ENCODE measurements around the gene MAD2L1BP. TPM values are rescaled to one million over a fixed set of nuclear protein-coding genes. Genes with fewer than 3 reads are reported as not detected.

Gene MAD2L1BP
- total RNA-seq, 1 experiment from 2014 or later = 30.1 TPM

DNA sequence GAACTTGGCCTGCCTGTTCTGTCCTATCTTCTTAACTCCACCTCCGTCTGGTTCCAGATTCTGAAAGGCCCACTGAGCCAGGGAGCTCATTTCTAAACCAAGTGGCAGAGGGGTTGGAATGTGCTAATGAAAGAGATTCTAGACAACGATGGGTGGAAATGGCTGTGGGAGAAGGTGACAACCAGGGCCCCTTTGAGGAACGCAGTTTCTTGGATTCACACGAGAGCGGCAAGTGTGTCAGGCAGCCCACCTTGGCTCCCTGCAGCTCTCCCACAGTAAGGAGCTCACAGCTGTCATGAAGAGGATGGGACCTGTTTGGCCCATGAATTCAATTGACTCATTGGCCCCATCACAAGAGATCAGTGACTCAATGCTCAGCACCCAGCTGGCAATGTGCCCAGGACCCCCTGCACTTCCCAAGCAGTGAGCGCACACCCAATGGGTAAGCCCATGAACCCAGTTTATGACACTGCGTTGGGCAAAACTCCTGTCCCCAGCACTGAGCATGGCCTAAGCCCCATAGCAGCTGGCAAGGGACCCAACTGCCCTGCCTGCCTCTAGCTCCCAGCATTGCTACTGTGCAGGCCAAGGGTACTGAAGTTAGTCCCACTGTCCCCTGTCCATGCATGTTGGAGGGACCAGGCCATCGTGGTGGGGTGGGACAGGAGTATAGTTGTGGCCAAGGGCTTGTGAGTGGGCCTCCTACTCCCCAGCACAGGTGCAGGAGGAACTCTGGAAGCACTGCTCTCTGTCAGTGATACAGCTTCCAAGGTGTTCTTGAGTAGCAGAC lies 35.6 kb downstream of the MAD2L1BP start (continued):
- TF ChIP-seq USF1 (CRISPR knock-in tag; IDR thresholded peaks at IDR 0.05) (no peak), NR2C2 (CRISPR knock-in tag; IDR thresholded peaks at IDR 0.05) (no peak), EMX1 (CRISPR knock-in tag; IDR thresholded peaks at IDR 0.05) (no peak)

DNA sequence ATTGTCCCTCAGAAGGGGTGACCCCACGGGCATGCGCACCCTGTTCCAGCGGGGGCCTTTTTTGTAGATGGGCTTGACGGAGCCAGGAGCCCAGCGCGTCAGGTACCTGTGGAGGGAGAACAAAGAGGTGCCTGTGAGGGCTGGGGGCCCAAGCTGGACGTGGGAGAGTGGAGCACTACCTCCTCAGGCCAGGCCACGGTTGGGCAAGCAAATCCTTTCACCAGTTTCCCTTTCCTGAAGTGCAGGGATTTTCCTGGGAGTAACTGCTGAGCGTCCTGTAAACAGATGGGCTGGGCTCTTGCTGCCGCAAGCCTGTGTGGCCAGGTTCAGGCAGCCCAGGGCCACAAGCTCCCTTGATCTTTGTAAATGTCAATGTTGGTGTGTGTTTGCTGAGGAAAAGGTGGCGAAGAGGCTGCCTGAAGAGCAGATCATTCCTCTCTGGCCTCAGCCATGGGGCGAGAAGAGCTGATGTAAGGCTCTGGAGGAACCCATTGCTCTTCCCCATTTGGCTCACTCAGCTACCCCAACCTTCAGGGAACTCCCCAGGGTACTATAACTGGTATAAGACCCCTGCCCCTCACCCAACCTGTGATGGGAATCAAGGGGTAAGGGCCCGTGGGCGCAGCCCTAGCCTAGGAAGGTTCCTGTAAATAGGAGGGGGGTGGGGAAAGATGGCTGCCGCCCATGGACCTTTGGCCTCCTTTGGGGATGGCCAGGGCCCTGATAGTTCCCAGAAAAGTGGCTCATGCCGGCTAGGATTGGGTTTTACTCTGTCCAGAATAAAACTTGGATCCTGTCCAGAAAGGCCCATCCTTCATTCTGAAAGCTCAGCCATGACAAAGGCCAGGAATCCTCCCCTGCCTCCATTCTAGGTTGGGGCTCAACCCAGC lies 36.4 kb downstream of the MAD2L1BP start:
- H3K9me3 Mint-ChIP-seq = no peaks in the 10 kb centered on the region
- POLR2A ChIA-PET = interaction anchor here (2.3 kb wide), 1 partner anchor 98 kb away, joined by 9 read pairs; the partner anchor contains the start of gene VEGFA
- no peak overlapping the region for H3K27ac Mint-ChIP-seq
- H3K4me3 Mint-ChIP-seq = no peak overlapping the region
- H3K27me3 Mint-ChIP-seq (ENCODE audit: low read depth) = no peaks in the 10 kb centered on the region
- TF ChIP-seq FOXK1 (CRISPR knock-in tag; IDR thresholded peaks at IDR 0.05) (no peak), GABPB1 (CRISPR knock-in tag; IDR thresholded peaks at IDR 0.05) (peak; percentile 69; the same call in 1 of the 2 replicates)
- CTCF ChIA-PET = interaction anchor here (1.2 kb wide), 2 partner anchors 279 to 390 kb away, joined by 3 read pairs; no protein-coding TSS in a partner anchor
- peaks cover 32% of the 10 kb centered on the region for H3K4me1 Mint-ChIP-seq
- DNase-seq (ENCODE audit: low spot score) = no peak
- no peak for ATAC-seq
- peaks cover 47% of the 10 kb centered on the region for H3K36me3 Mint-ChIP-seq

GRCh38 chr6:43673444-43674084 lies 37.9 kb downstream of the MAD2L1BP start:
- peaks cover 59% of the 10 kb centered on the region for H3K36me3 Mint-ChIP-seq

GRCh38 chr6:43674291-43674690 lies 38.7 kb downstream of the MAD2L1BP start:
- DNase-seq (ENCODE audit: low spot score) (no peak), ATAC-seq (no peak)
- Mint-ChIP-seq H3K27ac (no peak overlapping the region), H3K36me3 (peaks cover 62% of the 10 kb centered on the region), H3K4me3 (no peak overlapping the region), H3K27me3 (ENCODE audit: low read depth) (no peaks in the 10 kb centered on the region), H3K4me1 (peaks cover 13% of the 10 kb centered on the region), H3K9me3 (no peaks in the 10 kb centered on the region)
- POLR2A ChIA-PET = no interaction called here
- TF ChIP-seq FOXJ3 (CRISPR knock-in tag; IDR thresholded peaks at IDR 0.05; ENCODE audit: borderline replicate concordance) (no peak), TCF7 (CRISPR knock-in tag; IDR thresholded peaks at IDR 0.05; ENCODE audit: low read depth) (no peak), PRRX2 (CRISPR knock-in tag; IDR thresholded peaks at IDR 0.05) (no peak), TEAD1 (CRISPR knock-in tag; IDR thresholded peaks at IDR 0.05) (no peak), MXD4 (CRISPR knock-in tag; IDR thresholded peaks at IDR 0.05; ENCODE audit: borderline replicate concordance) (no peak), ZNF121 (CRISPR knock-in tag; IDR thresholded peaks at IDR 0.05) (no peak), NFATC4 (CRISPR knock-in tag; IDR thresholded peaks at IDR 0.05) (no peak)
- TF ChIP-seq, protein P1, sequence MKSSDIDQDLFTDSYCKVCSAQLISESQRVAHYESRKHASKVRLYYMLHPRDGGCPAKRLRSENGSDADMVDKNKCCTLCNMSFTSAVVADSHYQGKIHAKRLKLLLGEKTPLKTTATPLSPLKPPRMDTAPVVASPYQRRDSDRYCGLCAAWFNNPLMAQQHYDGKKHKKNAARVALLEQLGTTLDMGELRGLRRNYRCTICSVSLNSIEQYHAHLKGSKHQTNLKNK (CRISPR knock-in tag; IDR thresholded peaks at IDR 0.05) = no peak
- TF ChIP-seq, protein P2, sequence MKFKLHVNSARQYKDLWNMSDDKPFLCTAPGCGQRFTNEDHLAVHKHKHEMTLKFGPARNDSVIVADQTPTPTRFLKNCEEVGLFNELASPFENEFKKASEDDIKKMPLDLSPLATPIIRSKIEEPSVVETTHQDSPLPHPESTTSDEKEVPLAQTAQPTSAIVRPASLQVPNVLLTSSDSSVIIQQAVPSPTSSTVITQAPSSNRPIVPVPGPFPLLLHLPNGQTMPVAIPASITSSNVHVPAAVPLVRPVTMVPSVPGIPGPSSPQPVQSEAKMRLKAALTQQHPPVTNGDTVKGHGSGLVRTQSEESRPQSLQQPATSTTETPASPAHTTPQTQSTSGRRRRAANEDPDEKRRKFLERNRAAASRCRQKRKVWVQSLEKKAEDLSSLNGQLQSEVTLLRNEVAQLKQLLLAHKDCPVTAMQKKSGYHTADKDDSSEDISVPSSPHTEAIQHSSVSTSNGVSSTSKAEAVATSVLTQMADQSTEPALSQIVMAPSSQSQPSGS (CRISPR knock-in tag; IDR thresholded peaks at IDR 0.05; ENCODE audit: borderline replicate concordance, low read depth) = no peak
- CTCF ChIA-PET = no interaction called here

More at GRCh38 chr6:43673444-43674084, 37.9 kb downstream of the MAD2L1BP start:
- ChIA-PET POLR2A (no interaction called here), CTCF (interaction anchor here (0.6 to 1.1 kb wide), 2 partner anchors 39 to 101 kb away, joined by 4 to 5 read pairs; no protein-coding TSS in a partner anchor)
- ATAC-seq (no peak), DNase-seq (ENCODE audit: low spot score) (no peak)
- Mint-ChIP-seq H3K4me3 (no peak overlapping the region), H3K9me3 (no peaks in the 10 kb centered on the region), H3K27ac (no peak overlapping the region), H3K27me3 (ENCODE audit: low read depth) (no peaks in the 10 kb centered on the region), H3K4me1 (peaks cover 20% of the 10 kb centered on the region)
- no peak for TF ChIP-seq ARID4B (CRISPR knock-in tag; IDR thresholded peaks at IDR 0.05; ENCODE audit: borderline replicate concordance)

Data from WTC11 (cell line).